NCI-H1436 (cell line): ENCODE measurements around the gene ELF1.
"Not testable (repeated sequence)": the region's sequence is repeated elsewhere in the genome, so short reads cannot be mapped to it uniquely, and the experiment has no call there.

Experiments used
- DNase-seq: peaks from one replicate; lab custom pipeline; 2025; lab: John Stamatoyannopoulos, UW

Gene ELF1

GRCh38 chr13:40933508-40934204 is 85.5 kb downstream of the ELF1 start:
- no peak for DNase-seq

GRCh38 chr13:40932252-40932651 is 86.9 kb downstream of the ELF1 start:
- DNase-seq: no peak

GRCh38 chr13:40931719-40932118 is 87.4 kb downstream of the ELF1 start:
- no peak for DNase-seq

- not testable (repeated sequence) for DNase-seq
Observed at GRCh38 chr13:40929883-40930282, 89.2 kb downstream of the ELF1 start.

GRCh38 chr13:40928980-40929379 is 90.1 kb downstream of the ELF1 start:
- DNase-seq: no peak

- DNase-seq: no peak
Observed at GRCh38 chr13:40927929-40928328, 91.2 kb downstream of the ELF1 start.

- no peak for DNase-seq
Observed at GRCh38 chr13:40923867-40924266, 95.2 kb downstream of the ELF1 start.

- DNase-seq: no peak
Observed at GRCh38 chr13:40922437-40923040, 96.6 kb downstream of the ELF1 start.

GRCh38 chr13:40920826-40921225 is 98.3 kb downstream of the ELF1 start:
- no peak for DNase-seq

- not testable (repeated sequence) for DNase-seq
Observed at GRCh38 chr13:40919901-40920300, 99.2 kb downstream of the ELF1 start.

GRCh38 chr13:40916207-40916998 is 102.7 kb downstream of the ELF1 start:
- no peak for DNase-seq

GRCh38 chr13:40914863-40915262 is 104.3 kb downstream of the ELF1 start:
- not testable (repeated sequence) for DNase-seq

GRCh38 chr13:40911341-40911740 is 107.8 kb downstream of the ELF1 start:
- DNase-seq: no peak

- no peak for DNase-seq
Observed at GRCh38 chr13:40910324-40911050, 108.6 kb downstream of the ELF1 start.

- not testable (repeated sequence) for DNase-seq
Observed at GRCh38 chr13:40909541-40910200, 109.4 kb downstream of the ELF1 start.

- DNase-seq: no peak
Observed at GRCh38 chr13:40908546-40908945, 110.6 kb downstream of the ELF1 start.

GRCh38 chr13:40901032-40901431 is 118.1 kb downstream of the ELF1 start:
- not testable (repeated sequence) for DNase-seq

GRCh38 chr13:40900568-40900967 is 118.5 kb downstream of the ELF1 start:
- not testable (repeated sequence) for DNase-seq

- DNase-seq: no peak
Observed at GRCh38 chr13:40897053-40897452, 122.1 kb downstream of the ELF1 start.

GRCh38 chr13:40895227-40896184 is 123.6 kb downstream of the ELF1 start:
- DNase-seq: peak; percentile 8

- DNase-seq: not testable (repeated sequence)
Observed at GRCh38 chr13:40893573-40893972, 125.5 kb downstream of the ELF1 start.
